Measurements from ENCODE around the gene ATG14.

GRCh38 chr14:55418411-55418810 lies 6.8 kb upstream of the ATG14 start:
- TF ChIP-seq YY1 (IDR thresholded peaks at IDR 0.05; ENCODE audit: insufficient read depth, insufficient read length) (no peak), SUZ12 (IDR thresholded peaks at IDR 0.05; ENCODE audit: extremely low read depth, insufficient read depth, insufficient read length) (no peak), ZNF274 (IDR thresholded peaks at IDR 0.05; ENCODE audit: low read depth, low read length) (no peak)

Data from NT2/D1 (cell line).